Stimulated activated CD4-positive, alpha-beta T cell treated with anti-CD3 and anti-CD28 coated beads, Interleukin-12 subunit alpha, Interleukin-12 subunit beta, amount 100 ng/mL, for 24 hours (primary cell): ENCODE measurements around the gene VPS50.

ENCODE experiments used
- DNase-seq, 2 experiments: peaks; one replicate each; pipeline ENCODE4 v3.0.0-alpha.2; 2020; ENCODE audit warnings: low read depth in 2 of 2

The VPS50 gene

DNA sequence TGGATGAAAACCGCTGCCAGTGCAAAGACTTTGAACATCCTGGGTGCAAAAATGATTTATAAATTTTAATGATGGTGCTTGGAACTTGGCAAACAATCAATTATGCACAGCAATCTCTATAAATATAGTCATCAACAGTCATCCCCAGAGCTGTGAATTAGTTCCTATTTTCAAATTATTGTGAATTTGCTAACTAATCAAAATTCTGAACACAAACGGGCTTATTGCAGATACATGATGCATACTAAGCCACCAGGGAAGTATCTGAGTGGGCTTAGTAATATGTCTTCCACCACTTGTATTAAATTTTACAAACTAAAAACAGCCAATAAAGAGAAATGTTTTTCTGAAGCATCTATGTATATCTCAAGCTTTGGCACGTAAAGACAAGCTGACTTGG lies 177.2 kb downstream of the VPS50 start:
- DNase-seq = no peak
